Femur (tissue), 1 donor: ENCODE results near the gene ST8SIA5.

Source experiments
- DNase-seq: peaks from one replicate; pipeline ENCODE4 v3.0.0-alpha.2; 2017

The ST8SIA5 gene

DNA sequence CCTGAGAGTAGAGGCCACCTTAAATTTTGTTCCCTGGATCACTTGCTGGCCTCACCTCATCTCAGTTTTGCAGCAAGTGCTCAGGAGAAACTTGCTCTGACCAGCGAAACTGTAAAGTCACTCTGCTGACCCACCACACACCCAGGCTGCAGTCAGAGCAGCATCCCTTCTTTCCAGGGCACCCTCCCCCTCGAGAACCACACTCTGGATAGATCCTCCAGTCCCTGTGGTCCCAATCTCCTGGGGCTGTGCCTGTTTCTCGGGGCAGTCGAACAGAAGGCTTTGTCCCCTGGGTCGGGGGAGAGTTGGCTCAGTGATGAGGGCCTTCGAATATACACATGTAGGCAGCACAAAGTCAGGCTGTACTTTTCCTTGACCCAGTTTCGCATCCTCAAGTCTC, 18.4 kb downstream of the ST8SIA5 start:
- DNase-seq: no peak

GRCh38 chr18:46736736-46737135, 20.1 kb downstream of the ST8SIA5 start:
- no peak for DNase-seq

- no peak for DNase-seq
Measured at GRCh38 chr18:46736135-46736534, 20.7 kb downstream of the ST8SIA5 start.

GRCh38 chr18:46734981-46735380, 21.9 kb downstream of the ST8SIA5 start:
- no peak for DNase-seq

GRCh38 chr18:46733872-46734271, 23.0 kb downstream of the ST8SIA5 start:
- DNase-seq: no peak

- DNase-seq: no peak
Measured at GRCh38 chr18:46732801-46733200, 24.1 kb downstream of the ST8SIA5 start.

DNA sequence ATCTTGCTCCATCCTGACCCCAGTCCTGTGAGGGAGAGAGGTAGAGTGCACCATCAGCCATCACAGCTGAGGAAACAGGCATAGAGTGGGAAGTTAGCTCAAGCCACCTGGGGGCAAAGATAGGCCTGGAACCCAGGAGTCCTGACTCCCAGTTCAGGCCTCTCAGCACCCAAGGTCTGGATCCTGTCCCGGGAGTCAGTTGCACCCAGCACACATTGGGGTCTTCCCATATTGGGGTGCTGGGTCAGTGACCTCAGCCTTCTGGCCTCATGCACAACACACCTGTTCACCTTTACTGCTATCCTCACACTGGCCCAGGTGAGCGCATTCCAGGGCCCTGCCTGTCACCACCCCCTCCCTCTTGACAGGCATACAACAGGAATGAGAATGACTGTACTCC, 24.7 kb downstream of the ST8SIA5 start:
- DNase-seq: no peak

GRCh38 chr18:46731316-46731715, 25.5 kb downstream of the ST8SIA5 start:
- DNase-seq: no peak

DNA sequence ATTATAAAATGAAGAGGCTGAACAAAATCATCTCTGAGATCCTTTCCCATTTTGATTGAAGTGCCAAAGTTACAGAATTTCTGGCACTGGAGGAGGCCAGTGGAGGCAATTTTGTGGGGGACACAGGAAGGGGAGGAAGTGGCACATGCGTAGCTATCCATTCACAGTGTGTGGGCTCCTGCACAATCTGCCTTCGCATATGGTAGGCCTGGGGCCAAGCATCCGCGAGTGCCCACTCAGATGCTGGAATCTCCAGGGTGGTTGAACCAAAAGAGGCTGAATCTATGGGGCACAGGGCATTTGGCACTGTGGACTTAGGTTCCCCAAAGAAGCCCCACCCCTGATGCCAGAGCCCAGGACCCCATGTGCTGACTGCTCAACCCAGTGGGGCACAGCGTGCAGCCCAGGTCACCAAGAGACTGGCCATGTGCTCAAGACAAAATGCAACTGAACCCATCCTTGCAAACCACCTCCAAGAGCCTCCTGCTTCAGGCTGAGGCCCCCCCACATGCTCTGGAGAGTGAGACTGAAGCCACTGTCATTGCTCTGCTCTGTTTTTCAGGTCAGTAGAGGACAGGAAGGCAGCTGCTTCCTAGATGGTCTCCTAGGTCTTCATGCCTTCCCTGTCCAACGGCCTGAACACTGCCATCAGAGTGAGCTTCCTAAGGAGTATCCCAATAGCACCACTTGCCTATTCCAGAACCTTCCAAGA, 28.5 kb downstream of the ST8SIA5 start:
- DNase-seq: no peak

DNA sequence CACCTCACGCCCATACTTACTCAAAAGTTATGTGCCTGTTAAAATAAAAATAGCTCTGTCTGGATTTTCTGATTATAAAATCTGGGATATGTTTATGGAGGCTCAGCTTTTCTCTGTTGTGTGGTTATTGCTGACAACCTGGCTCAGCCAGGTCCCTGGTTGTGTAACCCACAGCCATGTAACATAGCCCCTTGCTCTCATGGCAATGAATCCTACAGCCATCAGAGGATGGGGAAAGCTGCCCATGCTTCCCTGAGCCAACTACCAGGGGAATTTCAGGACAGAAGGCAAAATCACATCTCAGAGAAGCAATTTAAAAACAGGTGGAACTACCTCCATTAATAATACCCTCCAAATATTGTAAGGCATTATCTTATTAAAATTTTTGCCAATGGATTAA, 29.7 kb downstream of the ST8SIA5 start:
- DNase-seq: no peak

DNA sequence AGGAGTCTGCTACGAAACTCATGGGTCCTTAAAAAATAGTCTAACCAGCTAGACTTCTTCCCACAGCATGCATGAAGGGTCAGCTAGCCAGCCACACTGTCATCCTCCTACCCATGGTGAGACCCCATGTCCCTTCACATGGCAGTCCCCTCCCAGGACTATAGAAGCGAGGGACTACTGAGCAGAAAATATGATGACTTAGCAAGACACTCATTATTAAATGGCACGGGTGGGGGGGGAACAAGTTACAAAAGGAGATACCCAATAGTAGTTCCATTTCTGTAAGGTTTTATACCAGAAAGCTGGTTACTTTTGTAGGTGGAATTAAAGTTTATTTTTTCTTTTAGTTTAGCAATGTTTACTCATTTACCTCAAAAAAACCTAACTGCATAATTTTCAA, 31.5 kb downstream of the ST8SIA5 start:
- DNase-seq: no peak

- no peak for DNase-seq
Measured at GRCh38 chr18:46723856-46724415, 32.9 kb downstream of the ST8SIA5 start.

DNA sequence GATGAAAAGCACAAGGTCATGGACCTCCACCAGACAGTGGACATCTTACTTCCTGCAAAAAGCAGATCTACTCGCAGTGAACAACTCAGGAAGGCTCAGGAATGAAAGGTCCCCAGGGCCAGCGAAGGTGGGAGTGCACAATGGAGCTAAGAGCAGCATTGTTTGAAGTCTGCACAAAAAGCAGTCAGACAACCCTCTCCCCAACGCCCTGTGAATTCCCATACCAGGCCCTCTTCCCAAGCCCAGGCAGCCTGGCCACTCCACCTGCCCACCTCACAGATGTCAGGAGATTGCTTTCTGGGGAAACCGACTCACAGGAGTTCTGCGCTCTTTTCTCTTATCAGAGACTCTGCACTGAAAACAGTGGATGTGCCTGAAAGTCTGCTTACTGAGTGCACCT, 34.8 kb downstream of the ST8SIA5 start:
- no peak for DNase-seq

DNA sequence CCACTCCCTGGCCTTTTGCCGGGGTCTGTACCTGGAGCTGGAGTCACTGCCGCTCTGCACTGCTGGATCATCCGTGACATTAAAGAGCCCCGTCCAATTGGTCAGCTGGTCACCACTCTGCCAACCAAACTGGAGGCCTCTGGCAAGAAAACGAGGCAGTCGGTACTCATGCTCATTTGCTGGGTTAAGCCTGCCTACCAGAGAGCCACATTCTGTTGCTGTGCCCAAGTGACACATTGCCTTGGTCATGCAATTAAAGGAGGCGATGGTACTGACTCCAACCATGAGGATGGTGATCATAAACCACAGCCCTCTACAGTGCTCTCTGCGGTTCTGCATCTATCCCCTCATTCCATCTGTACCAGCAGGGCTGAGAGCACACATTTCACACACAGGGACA, 35.5 kb downstream of the ST8SIA5 start:
- DNase-seq: no peak

DNA sequence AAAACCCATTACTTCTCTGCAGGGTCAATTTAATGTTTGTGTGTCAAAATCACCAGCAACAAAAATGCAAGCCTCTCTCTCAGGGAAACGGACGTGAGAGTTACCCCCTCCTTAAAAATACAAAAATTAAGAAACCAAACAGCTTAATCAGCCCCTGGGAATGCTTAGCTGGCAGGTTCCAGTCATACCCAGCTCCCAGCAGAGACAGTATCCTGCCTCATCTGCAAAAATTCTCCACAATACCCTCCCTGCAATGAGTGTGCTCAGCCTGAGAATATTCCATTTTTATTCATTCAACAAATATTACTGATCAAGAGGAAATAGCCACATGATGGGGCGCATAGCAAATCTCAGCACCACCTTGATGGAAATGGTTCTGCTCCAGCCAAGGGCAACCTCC, 36.3 kb downstream of the ST8SIA5 start:
- DNase-seq: no peak

DNA sequence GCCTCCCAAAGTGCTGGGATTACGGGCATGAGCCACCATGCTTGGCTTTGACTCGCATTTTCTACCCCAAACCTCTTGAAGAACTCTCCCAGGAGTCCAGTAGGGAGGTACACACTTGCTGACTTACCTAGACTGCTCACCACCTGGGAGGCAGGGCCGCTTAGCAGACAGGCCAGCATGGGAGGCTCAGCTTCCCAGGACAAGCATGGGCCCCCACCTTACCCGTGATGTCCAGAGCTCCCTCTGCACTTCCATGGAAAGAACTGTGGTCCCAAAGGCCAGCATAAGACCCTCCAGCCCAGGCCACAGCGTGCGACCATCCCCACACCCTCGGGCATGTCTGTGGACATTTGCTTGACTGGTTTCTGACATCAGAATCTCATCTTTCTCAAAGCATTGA, 36.8 kb downstream of the ST8SIA5 start:
- DNase-seq: no peak

- DNase-seq: no peak
Measured at GRCh38 chr18:46719388-46719787, 37.5 kb downstream of the ST8SIA5 start.

DNA sequence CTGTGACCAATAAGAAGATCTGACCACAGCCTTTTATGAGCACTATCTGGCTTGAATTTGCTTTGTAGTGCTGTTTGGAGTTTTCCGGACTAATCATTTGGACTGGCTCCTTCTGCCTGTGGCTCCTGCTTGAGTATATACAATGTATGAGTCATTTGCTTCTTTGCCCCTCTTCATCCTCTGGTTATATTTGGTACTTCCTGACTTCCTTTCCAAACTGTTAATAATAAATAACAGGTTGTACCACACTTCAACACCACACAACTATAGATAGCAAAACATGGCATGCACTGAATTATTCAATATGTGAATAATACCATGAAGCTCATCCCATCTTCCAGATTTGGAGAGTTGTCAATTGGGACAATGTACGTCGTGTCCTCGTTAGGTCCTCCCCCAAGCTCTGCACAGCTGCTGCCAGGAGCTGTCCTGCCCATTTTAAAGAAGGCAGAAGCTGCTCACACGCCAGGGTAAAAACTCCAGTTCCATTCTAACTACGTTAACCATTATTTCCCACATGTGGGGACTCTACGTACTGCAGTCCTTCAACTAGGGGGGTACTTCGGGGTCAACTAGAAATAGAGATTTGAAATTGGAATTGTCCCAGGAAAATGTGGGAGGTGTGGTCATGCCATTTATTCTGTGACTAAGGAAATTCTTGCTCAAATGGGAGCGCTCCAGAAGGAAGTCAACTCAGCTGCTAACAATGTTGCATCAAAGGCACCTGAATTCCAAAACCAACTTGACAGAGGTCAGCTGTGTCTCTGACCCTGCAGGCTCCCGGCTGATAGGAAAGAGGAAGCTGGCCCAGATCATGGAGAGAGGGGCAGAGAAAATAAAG, 38.1 kb downstream of the ST8SIA5 start:
- DNase-seq: no peak

DNA sequence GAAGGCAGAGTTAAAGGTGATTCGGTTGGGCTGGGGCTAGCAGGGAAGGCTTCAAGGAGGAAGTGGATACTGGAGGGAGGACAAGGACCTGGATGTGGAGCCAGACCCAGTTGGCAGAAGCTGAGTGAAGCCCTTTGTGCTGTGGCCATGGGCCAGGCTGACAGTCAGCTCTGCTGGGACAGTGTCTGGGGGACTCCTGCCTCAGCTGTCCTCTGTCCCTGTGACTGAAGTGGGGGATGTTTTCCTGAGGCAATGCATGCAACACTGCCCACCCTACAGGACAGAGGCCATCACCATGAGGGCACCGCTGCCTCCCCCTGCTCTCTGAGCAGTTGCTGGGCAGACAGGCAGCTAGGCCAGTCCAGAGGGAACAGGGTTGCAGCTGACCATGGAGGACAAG, 40.0 kb downstream of the ST8SIA5 start:
- DNase-seq: no peak

GRCh38 chr18:46716336-46716735, 40.5 kb downstream of the ST8SIA5 start:
- DNase-seq: no peak

DNA sequence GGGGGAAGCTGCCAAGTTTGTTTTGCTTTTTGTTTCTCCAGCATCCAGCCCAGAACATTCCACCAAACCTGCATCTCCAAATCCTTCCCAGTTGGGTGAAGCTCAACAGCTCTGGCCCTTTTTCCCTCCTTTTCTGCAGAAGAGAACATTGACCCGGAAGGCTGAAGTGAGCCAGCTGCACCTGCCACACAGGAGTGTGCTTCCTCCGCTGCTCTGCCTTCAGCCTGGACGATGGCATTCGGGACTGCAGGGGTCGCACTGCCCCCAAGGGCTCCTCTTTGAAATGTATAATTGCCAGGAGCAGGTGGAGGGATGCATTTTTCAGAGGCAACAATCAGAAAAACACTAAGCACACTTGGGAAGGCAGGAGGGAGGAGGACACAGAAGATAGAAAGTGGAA, 41.8 kb downstream of the ST8SIA5 start:
- DNase-seq: no peak

DNA sequence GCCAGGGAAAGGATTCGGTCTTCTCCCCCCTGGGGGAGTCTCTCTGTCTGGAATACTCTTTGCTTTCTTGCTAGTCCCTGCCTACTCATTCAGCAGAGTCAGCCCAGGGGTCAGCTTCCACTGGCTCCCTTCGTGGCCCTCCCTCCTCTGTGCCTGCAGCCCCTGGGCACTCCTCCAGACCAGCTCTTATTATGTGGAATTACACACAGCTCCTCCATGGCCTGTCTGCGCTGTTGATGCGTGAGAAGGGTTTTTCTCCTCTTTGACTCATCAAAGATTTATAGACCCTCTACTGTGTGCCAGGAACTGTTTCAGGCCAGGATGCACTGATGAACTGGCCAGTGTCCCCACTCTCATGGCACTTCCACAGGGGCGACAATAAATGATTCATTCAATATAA, 44.4 kb downstream of the ST8SIA5 start:
- DNase-seq: peak; percentile 61

DNA sequence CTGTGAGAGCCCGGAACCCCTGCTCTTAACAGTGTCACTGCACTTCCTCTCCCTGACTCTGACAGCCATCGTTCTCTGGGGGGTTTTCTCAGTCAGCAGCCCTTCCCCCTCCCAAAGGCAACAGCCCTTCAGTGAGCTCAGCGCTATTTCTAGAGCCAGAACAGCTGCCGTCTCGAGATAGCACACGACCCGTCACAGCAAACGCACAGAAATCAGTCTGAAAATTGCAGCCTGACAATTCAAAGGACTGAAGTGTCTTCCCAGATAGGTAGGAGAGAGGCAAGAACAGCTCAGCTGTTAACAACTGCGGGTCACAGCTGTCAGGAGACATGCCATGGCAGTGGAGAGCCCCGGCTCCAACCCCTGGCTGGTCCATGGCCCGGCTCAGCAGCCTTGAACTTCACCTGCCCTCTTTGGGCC, 45.4 kb downstream of the ST8SIA5 start:
- peak; percentile 61 for DNase-seq

- DNase-seq: no peak
Measured at GRCh38 chr18:46706968-46707367, 49.9 kb downstream of the ST8SIA5 start.
